GM18526 (cell line): ENCODE results near the gene FAM107B.

Experiments
- POLR2A ChIP-seq: IDR thresholded peaks from 3 replicates; pipeline ENCODE4 v1.6.1; 2011; ENCODE audit not compliant: insufficient read length; ENCODE audit errors: extremely low read depth

FAM107B gene

GRCh38 chr10:14774797-14775196 is at the start of gene FAM107B:
Gene FAM107B, minus strand, starts transcription at chr10:14774897. Its CDS starts 234 bp downstream, at chr10:14774663.
- no peak for TF ChIP-seq POLR2A

- no peak for TF ChIP-seq POLR2A
These were observed 49.3 kb upstream of the FAM107B start for GRCh38 chr10:14823966-14824365.

GRCh38 chr10:14822879-14823755 is 48.4 kb upstream of the FAM107B start:
- no peak for TF ChIP-seq POLR2A

GRCh38 chr10:14821635-14822375 is 47.1 kb upstream of the FAM107B start:
- no peak for TF ChIP-seq POLR2A

GRCh38 chr10:14820775-14821154 is 46.1 kb upstream of the FAM107B start:
- no peak for TF ChIP-seq POLR2A

GRCh38 chr10:14820010-14820774 is 45.5 kb upstream of the FAM107B start:
- TF ChIP-seq POLR2A = no peak

GRCh38 chr10:14815681-14816080 is 41.0 kb upstream of the FAM107B start:
- no peak for TF ChIP-seq POLR2A

GRCh38 chr10:14812271-14812670 is 37.6 kb upstream of the FAM107B start:
- TF ChIP-seq POLR2A = no peak

- no peak for TF ChIP-seq POLR2A
These were observed 36.6 kb upstream of the FAM107B start for GRCh38 chr10:14810969-14811953.

GRCh38 chr10:14806318-14806717 is 31.6 kb upstream of the FAM107B start:
- no peak for TF ChIP-seq POLR2A

GRCh38 chr10:14803827-14804226 is 29.1 kb upstream of the FAM107B start:
- no peak for TF ChIP-seq POLR2A

GRCh38 chr10:14801723-14802122 is 27.0 kb upstream of the FAM107B start:
- no peak for TF ChIP-seq POLR2A

- TF ChIP-seq POLR2A = no peak
These were observed 25.7 kb upstream of the FAM107B start for GRCh38 chr10:14800397-14800796.

- TF ChIP-seq POLR2A = no peak
These were observed 23.9 kb upstream of the FAM107B start for GRCh38 chr10:14798636-14799035.

GRCh38 chr10:14787938-14788337 is 13.2 kb upstream of the FAM107B start:
- no peak for TF ChIP-seq POLR2A
